WTC11 (cell line): Measurements from ENCODE around the gene MRAP. TPM values are rescaled to one million over a fixed set of nuclear protein-coding genes. Genes with fewer than 3 reads are reported as not detected.
A peak's percentile ranks its signal among the peaks of the same experiment; 100 is the strongest.

Experiments
- ATAC-seq: fragments of 200-7000 bp; cut with Tn5 transposase; 2 replicates; pipeline ENCODE4 v1.10.0; 2021; ENCODE audit warnings: mild to moderate bottlenecking, moderate library complexity
- CTCF ChIA-PET: fragments of 300-600 bp; sonication (Branson Sonifier 250); formaldehyde crosslinking; loops from one replicate; lab custom pipeline; 2021; ENCODE audit warnings: antibody characterized with exemption; lab: Charles Lee
- POLR2A ChIA-PET: fragments of 350-600 bp; sonication (Branson Sonifier 250); formaldehyde crosslinking; loops from one replicate; lab custom pipeline; 2021; ENCODE audit warnings: antibody characterized with exemption; lab: Charles Lee
- DNase-seq: peaks from one replicate; pipeline ENCODE4 v3.0.0; 2021; ENCODE audit warnings: low spot score
- H3K27ac Mint-ChIP-seq: 2 replicates; pipeline ENCODE4 v1.8.0; 2021; ENCODE audit warnings: mixed read lengths
- H3K27me3 Mint-ChIP-seq: 2 replicates; pipeline ENCODE4 v1.8.0; 2021; ENCODE audit warnings: low read depth, mild to moderate bottlenecking, moderate library complexity, mixed read lengths
- H3K36me3 Mint-ChIP-seq: 2 replicates; pipeline ENCODE4 v1.8.0; 2021; ENCODE audit warnings: mixed read lengths
- H3K4me1 Mint-ChIP-seq: 2 replicates; pipeline ENCODE4 v1.8.0; 2022; ENCODE audit warnings: mixed read lengths
- H3K4me3 Mint-ChIP-seq: 2 replicates; pipeline ENCODE4 v1.8.0; 2021; ENCODE audit warnings: mild to moderate bottlenecking, moderate library complexity, mixed read lengths
- H3K9me3 Mint-ChIP-seq: 2 replicates; pipeline ENCODE4 v1.8.0; 2021; ENCODE audit warnings: mixed read lengths
- ATF1 ChIP-seq: sonication (generic); formaldehyde crosslinking; IDR thresholded peaks from 2 replicates; pipeline ENCODE4 v1.8.1; 2023; ENCODE audit warnings: mild to moderate bottlenecking, moderate library complexity, missing genetic modification reagents
- ATF2 ChIP-seq: sonication (generic); formaldehyde crosslinking; IDR thresholded peaks from 2 replicates; pipeline ENCODE4 v1.8.1; 2022; ENCODE audit warnings: low read depth, missing genetic modification reagents, borderline replicate concordance
- CBFB ChIP-seq: sonication (generic); formaldehyde crosslinking; IDR thresholded peaks from 2 replicates; pipeline ENCODE4 v1.8.1; 2022; ENCODE audit warnings: mild to moderate bottlenecking, low read depth, missing genetic modification reagents
- E2F5 ChIP-seq: sonication (generic); formaldehyde crosslinking; IDR thresholded peaks from 2 replicates; pipeline ENCODE4 v1.8.1; 2022; ENCODE audit warnings: mild to moderate bottlenecking, moderate library complexity, missing genetic modification reagents
- EMX1 ChIP-seq: fragments of 250-450 bp; sonication (Bioruptor Pico); IDR thresholded peaks from 2 replicates; pipeline ENCODE4 v1.8.0; 2021; ENCODE audit warnings: mild to moderate bottlenecking
- FOXJ3 ChIP-seq: sonication (generic); formaldehyde crosslinking; IDR thresholded peaks from 2 replicates; pipeline ENCODE4 v1.9.0; 2021; ENCODE audit warnings: missing genetic modification reagents, mild to moderate bottlenecking, borderline replicate concordance
- NFYB ChIP-seq: sonication (generic); formaldehyde crosslinking; conservative IDR thresholded peaks from 2 replicates; pipeline ENCODE4 v1.8.0; 2022; ENCODE audit warnings: low read depth, missing genetic modification reagents
- PREB ChIP-seq: sonication (generic); formaldehyde crosslinking; IDR thresholded peaks from 2 replicates; pipeline ENCODE4 v1.8.1; 2022; ENCODE audit warnings: mild to moderate bottlenecking, missing genetic modification reagents, moderate library complexity, borderline replicate concordance
- PRRX2 ChIP-seq: fragments of 250-450 bp; sonication (Bioruptor Pico); IDR thresholded peaks from 2 replicates; pipeline ENCODE4 v1.8.0; 2021; ENCODE audit warnings: mild to moderate bottlenecking
- RORB ChIP-seq: fragments of 250-450 bp; sonication (Bioruptor Pico); IDR thresholded peaks from 2 replicates; pipeline ENCODE4 v1.9.0; 2021; ENCODE audit warnings: mild to moderate bottlenecking
- SMAD3 ChIP-seq: sonication (generic); formaldehyde crosslinking; IDR thresholded peaks from 2 replicates; pipeline ENCODE4 v1.8.0; 2022; ENCODE audit warnings: missing genetic modification reagents, mild to moderate bottlenecking, borderline replicate concordance
- SMAD4 ChIP-seq: sonication (generic); formaldehyde crosslinking; IDR thresholded peaks from 2 replicates; pipeline ENCODE4 v1.8.0; 2022; ENCODE audit warnings: mild to moderate bottlenecking, missing genetic modification reagents
- STAT6 ChIP-seq: sonication (generic); formaldehyde crosslinking; conservative IDR thresholded peaks from 2 replicates; pipeline ENCODE4 v1.8.1; 2023; ENCODE audit warnings: mild to moderate bottlenecking, low read depth, missing genetic modification reagents, moderate library complexity
- TCF7 ChIP-seq: sonication (generic); formaldehyde crosslinking; IDR thresholded peaks from 2 replicates; pipeline ENCODE4 v1.8.0; 2022; ENCODE audit warnings: mild to moderate bottlenecking, low read depth, missing genetic modification reagents, moderate library complexity
- TEAD4 ChIP-seq: sonication (generic); formaldehyde crosslinking; IDR thresholded peaks from 2 replicates; pipeline ENCODE4 v1.8.0; 2022; ENCODE audit warnings: mild to moderate bottlenecking, missing genetic modification reagents
- ZBTB21 ChIP-seq: sonication (generic); formaldehyde crosslinking; IDR thresholded peaks from 2 replicates; pipeline ENCODE4 v1.8.1; 2023; ENCODE audit warnings: mild to moderate bottlenecking, missing genetic modification reagents, borderline replicate concordance
- ZNF121 ChIP-seq: sonication (generic); formaldehyde crosslinking; IDR thresholded peaks from 2 replicates; pipeline ENCODE4 v1.8.0; 2023; ENCODE audit warnings: missing genetic modification reagents
- ZNF219 ChIP-seq: sonication (generic); formaldehyde crosslinking; IDR thresholded peaks from 2 replicates; pipeline ENCODE4 v1.8.0; 2023; ENCODE audit warnings: missing genetic modification reagents, mild to moderate bottlenecking, borderline replicate concordance
- ZNF232 ChIP-seq: sonication (generic); formaldehyde crosslinking; IDR thresholded peaks from 2 replicates; pipeline ENCODE4 v1.8.0; 2022; ENCODE audit warnings: mild to moderate bottlenecking, missing genetic modification reagents
- ZNF281 ChIP-seq: sonication (generic); formaldehyde crosslinking; IDR thresholded peaks from 2 replicates; pipeline ENCODE4 v1.8.0; 2023; ENCODE audit warnings: mild to moderate bottlenecking, missing genetic modification reagents
- ZNF396 ChIP-seq: fragments of 250-450 bp; sonication (Bioruptor Pico); IDR thresholded peaks from 2 replicates; pipeline ENCODE4 v1.8.0; 2021; ENCODE audit warnings: mild to moderate bottlenecking, moderate library complexity, borderline replicate concordance
- ZNF416 ChIP-seq: fragments of 250-450 bp; sonication (Bioruptor Pico); IDR thresholded peaks from 2 replicates; pipeline ENCODE4 v1.9.0; 2021; ENCODE audit warnings: mild to moderate bottlenecking, inconsistent platforms
- total RNA-seq: library from RNA; stranded (reverse); gene quantifications from 3 replicates; pipeline ENCODE4 v1.2.3, GENCODE V29; 2021

MRAP gene
- total RNA-seq, 1 experiment from 2014 or later, result not detected

GRCh38 chr21:32353002-32353711, 54.5 kb downstream of the MRAP start:
- POLR2A ChIA-PET, result no interaction called here
- no peaks in the 10 kb centered on the region for H3K9me3 Mint-ChIP-seq
- no peaks in the 10 kb centered on the region for H3K4me1 Mint-ChIP-seq
- H3K4me3 Mint-ChIP-seq, result no peak overlapping the region
- no peak overlapping the region for H3K27ac Mint-ChIP-seq
- DNase-seq, result no peak
- ATAC-seq, result no peak
- H3K27me3 Mint-ChIP-seq, result no peaks in the 10 kb centered on the region
- peaks cover 87% of the 10 kb centered on the region for H3K36me3 Mint-ChIP-seq
- CTCF ChIA-PET, result no interaction called here
- no peak for TF ChIP-seq ZNF121 (CRISPR knock-in tag)
- TF ChIP-seq RORB (CRISPR knock-in tag), result no peak
- TF ChIP-seq CBFB (CRISPR knock-in tag), result no peak
- no peak for TF ChIP-seq SMAD3
- no peak for TF ChIP-seq NFYB (CRISPR knock-in tag)
- no peak for TF ChIP-seq ATF2 (CRISPR knock-in tag)
- TF ChIP-seq ZNF219 (CRISPR knock-in tag), result no peak

GRCh38 chr21:32356874-32357395, 58.3 kb downstream of the MRAP start:
- no peak overlapping the region for H3K27ac Mint-ChIP-seq
- peaks cover 93% of the 10 kb centered on the region for H3K36me3 Mint-ChIP-seq
- ChIA-PET POLR2A (no interaction called here), CTCF (no interaction called here)
- no peaks in the 10 kb centered on the region for H3K4me1 Mint-ChIP-seq
- ATAC-seq, result no peak
- H3K4me3 Mint-ChIP-seq, result no peak overlapping the region
- DNase-seq, result no peak
- no peaks in the 10 kb centered on the region for H3K27me3 Mint-ChIP-seq
- no peaks in the 10 kb centered on the region for H3K9me3 Mint-ChIP-seq
- no peak for TF ChIP-seq PREB
- no peak for TF ChIP-seq TEAD4
- no peak for TF ChIP-seq NFYB (CRISPR knock-in tag)
- no peak for TF ChIP-seq STAT6 (CRISPR knock-in tag)
- no peak for TF ChIP-seq E2F5 (CRISPR knock-in tag)
- TF ChIP-seq, all 79 proteins: peak for 0

GRCh38 chr21:32359719-32360260, 61.1 kb downstream of the MRAP start:
- H3K4me1 Mint-ChIP-seq, result no peaks in the 10 kb centered on the region
- no peak overlapping the region for H3K4me3 Mint-ChIP-seq
- no peak for ATAC-seq
- peak overlapping the region; percentile 19; the same call in 1 of the 2 replicates for H3K27ac Mint-ChIP-seq
- no peak for DNase-seq
- peaks cover 90% of the 10 kb centered on the region for H3K36me3 Mint-ChIP-seq
- no peaks in the 10 kb centered on the region for H3K9me3 Mint-ChIP-seq
- H3K27me3 Mint-ChIP-seq, result no peaks in the 10 kb centered on the region
- ChIA-PET CTCF (no interaction called here), POLR2A (interaction anchor here (0.6 kb wide), 1 partner anchor 45 kb away, joined by 8 read pairs; no protein-coding TSS in a partner anchor)
- TF ChIP-seq EMX1 (CRISPR knock-in tag) (no peak), TEAD4 (no peak), PRRX2 (CRISPR knock-in tag) (no peak), SMAD4 (no peak), ZNF396 (CRISPR knock-in tag) (no peak), ZNF232 (CRISPR knock-in tag) (no peak), ZNF416 (no peak), ZNF281 (no peak), TCF7 (CRISPR knock-in tag) (no peak), ATF1 (CRISPR knock-in tag) (no peak), FOXJ3 (no peak), ZBTB21 (no peak)
